Midbrain (tissue), 1 donor: ENCODE data around the gene AGAP5.
A peak's percentile ranks its signal among the peaks of the same experiment; 100 is the strongest.

ENCODE experiments used
- DNase-seq: peaks from one replicate; lab custom pipeline; 2025; lab: John Stamatoyannopoulos, UW

AGAP5 gene

GRCh38 chr10:73625884-73626752, 71.8 kb downstream of the AGAP5 start:
- peak; percentile 91 for DNase-seq

- peak; percentile 42 for DNase-seq
These were observed 72.7 kb downstream of the AGAP5 start for GRCh38 chr10:73625004-73625883.
